Fibroblast of gingiva (primary cell): ENCODE results near the gene TMEM92.
"Not testable (repeated sequence)": the region's sequence is repeated elsewhere in the genome, so short reads cannot be mapped to it uniquely, and the experiment has no call there.

ENCODE experiments used
- DNase-seq: peaks from one replicate; pipeline ENCODE4 v3.0.0-alpha.2; 2011; ENCODE audit warnings: low read depth

Gene TMEM92

DNA sequence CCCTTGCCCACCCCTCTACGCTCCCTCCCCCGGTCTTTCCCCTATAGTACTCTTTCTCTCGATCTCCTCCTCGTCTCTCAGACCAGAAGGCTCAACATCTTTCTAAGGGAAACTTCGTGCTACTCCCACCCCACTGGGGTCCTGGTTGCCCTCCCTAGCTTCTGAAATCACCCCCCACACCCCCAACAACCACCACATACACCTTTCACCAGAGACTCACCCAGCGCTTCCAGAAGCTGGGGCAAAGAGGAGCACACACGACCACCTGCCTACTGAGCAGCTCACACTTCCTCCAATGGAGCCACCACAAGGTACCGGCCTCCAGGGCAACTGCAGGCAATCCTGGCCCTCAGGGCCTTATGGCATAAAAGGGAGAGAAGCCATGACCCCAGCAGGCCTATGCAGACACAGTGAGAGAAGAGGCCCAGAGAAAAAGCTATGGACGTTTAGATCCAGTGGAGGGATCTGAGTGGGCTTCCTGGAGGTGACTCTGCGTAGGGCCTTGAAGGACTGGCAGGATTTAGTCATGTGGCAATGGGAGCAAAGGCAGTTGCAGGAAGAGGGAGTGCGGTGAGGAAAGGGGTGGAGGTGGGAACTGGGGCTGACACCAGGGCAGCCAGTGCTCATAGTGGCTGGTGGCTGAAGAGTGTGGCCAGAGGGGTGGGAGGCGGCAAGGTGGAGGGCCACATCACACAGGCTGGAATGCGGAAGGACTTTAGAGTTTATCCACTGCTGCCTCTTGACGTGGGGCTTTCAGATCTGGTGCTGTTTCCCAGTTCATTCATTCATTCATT, 12.1 kb upstream of the TMEM92 start:
- DNase-seq = no peak

- no peak for DNase-seq
These were observed 10.7 kb upstream of the TMEM92 start for GRCh38 chr17:50263331-50264262.

DNA sequence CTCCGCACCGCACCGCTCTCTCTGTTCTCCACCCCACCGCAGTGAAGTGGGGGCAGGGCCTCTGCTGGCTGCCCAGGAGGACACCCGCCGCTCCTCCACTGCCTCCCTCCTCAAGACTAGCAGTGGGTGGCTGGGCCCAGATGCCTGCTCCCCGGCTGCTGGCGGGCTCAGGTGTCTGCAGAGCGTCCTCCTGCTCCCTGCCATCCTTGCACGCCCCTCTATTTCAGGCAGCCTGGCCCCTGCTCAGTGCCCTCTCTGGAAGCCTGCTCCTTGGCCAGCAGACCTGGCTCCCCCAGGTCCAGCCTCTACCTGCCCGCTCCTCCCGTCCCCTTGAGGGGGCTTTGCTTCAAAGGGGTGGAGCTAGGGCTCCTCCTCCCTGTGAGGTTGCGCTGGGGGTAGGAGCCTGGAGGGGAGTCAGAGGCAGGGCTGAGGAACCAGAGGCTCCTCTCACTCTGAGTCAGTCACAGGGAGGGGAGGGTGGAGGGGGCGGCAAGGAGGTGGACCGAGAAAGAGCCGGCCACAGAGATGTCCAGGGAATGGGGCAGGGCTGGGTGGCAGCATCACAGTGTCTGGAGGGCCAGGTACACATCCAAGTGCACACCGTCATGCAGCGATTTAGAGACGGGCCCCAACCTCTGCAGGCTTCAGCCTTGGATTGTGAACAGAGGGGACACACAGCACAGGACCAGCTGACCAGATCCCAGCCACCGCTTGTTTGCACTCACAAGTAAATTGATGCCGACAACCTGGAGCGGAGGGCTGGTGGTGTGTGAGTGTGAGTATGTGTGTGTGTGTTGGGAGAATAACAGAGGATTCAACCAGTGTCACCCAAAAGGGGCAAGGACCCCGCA, 9.8 kb upstream of the TMEM92 start:
- no peak for DNase-seq

- DNase-seq = no peak
These were observed 9.1 kb upstream of the TMEM92 start for GRCh38 chr17:50265212-50265611.

DNA sequence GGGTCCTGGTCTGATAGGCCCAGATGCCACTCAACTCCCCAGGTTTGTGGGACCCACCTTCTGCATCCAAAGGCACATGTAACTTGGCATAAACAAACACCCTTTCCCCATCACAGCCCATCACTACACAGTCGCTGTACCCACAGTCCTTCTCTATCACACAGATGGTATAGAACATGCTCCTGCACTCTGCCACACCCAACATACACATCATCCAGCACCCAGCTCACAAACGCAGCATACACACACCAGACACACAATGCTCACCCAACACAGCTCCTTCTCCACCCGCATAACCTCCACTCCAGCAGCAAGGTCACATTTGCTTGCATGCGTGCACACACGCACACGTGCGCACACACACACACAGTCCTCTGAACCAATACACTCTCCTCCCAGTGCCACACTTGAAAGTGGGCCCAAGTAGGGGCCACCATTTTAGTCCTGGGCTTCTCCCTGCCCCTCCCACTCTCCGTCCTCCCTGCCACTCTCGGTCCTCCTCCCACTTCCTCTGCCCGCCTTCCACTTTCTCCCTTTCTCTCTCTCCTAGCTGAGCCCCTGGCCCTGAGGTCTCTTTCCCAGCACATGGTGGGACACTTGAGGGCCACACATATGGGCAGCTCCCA, 8.5 kb upstream of the TMEM92 start:
- peak; percentile 19 for DNase-seq

DNA sequence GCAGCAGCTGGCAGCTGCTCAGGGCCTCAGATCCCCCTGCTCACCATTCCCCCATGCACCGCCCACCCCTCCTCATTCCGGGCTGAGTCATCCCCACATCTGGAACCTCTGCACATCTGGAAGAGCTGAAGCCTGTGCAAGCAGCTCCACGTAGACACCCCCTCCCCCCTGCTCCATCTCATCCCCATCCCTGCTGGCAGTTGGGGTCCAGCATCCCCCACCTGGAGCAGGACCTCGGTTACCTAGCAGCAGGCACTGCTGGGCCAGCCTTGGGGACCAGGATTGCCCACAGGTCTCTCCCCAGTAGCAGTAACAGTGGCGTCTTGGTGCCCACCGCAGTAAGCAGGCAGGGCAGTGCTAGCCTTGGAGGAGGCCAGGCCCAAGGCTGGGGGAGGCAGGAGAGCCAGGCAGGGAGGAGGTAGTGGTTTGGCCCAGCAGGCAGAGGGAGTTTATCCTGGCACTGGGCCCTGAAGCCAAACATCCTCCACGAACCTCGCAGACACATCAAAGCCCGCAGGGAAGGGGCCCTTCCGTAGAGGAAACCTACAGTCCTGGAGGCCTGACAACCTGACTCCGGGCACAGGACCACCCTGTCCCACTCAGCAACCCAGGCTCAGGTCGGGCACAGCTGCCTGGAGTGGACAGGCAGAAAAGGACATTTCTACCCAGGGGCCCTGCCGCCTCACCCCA, 7.7 kb upstream of the TMEM92 start:
- peak; percentile 80 for DNase-seq

- peak; percentile 60 for DNase-seq
These were observed 7.0 kb upstream of the TMEM92 start for GRCh38 chr17:50267074-50267841.

GRCh38 chr17:50268026-50268425, 6.2 kb upstream of the TMEM92 start:
- DNase-seq = no peak

DNA sequence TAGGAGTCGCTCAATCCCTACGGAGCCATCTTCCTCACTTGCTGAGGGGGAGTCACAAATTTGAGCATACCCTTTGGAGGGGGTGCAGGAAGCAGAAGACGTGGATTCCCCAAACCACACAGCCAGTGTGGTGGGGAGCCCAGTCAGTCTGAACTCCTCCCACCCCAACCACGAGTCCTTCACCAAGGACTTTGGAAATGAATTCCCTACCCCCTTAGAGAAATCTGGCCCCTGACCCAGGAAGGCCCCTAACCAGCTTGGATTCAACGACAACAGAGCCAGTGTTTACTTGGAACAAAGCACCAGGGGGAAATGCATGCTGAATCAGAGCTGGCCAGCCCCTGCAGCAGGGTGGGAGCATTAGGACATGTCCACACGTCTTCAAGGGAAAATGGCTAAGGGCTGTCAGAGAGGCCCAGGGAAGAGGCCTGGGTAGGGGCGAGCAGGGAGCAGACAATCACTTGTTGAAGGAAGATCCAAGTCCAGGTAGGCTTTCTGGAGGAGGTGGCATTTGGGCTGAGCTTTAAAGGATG, 5.5 kb upstream of the TMEM92 start:
- no peak for DNase-seq

- DNase-seq = peak; percentile 71
These were observed 4.5 kb upstream of the TMEM92 start for GRCh38 chr17:50269477-50270434.

DNA sequence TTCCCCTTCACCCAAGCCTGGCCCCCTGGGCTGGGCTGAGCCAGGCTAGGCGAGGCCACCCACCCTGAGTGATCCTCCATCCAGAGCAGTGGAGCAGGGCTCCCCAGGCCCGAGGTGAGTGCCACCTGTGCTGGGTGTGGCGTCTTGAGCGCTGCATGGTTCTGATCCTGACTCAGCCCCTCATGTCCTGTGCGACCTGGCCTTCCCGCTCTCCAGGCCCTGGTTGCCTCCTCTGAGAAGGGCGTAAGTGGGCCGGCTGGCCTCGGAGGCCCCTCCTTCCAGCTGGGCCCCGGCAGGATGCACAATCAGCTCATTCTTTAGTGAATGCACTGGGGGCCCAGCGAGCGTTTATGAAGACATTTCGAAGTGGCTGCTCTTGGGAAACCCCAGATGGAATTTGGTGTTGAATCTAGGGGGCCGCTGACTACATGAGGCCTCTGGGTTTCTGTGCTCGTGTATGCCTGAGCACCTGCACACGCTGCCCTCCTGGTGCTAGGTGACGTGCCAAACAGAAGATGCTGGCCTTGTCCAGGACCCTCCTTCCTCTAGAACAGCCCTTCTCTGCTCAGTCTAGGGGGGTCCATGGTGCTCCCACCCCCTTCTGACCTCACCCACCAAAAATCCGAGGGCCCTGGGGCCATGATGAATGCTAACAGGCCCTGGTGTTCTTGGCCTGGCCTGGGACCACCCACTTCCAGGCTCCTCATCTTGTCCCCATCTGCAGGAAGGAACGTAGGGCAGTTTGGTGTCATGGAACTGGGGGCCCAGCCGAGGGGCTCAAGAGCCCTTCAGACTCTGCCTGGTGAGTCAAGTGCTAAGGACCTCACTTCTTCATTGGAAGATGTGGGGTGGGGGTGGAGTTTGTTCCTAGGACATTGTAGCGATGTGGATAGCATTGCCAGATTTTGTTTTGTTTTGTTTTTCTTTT, 3.6 kb upstream of the TMEM92 start:
- DNase-seq = peak; percentile 76

DNA sequence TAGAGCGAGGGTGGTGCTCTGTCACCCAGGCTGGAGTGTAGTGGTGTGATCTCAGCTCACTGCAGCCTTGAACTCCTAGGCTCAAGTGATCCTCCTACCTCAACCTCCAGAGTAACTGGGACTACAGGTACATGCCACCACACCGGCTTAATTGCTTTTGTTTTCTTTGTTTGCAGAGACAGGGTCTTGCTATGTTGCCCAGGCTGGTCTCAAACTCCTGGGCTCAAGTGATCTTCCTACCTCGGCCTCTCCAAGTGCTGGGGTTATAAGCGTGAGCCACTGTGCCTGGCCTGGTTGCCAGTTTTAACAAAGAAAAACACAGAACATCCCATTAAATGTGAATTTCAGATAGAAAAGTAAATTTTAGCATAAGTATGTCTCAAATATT, 2.9 kb upstream of the TMEM92 start:
- DNase-seq = not testable (repeated sequence)

GRCh38 chr17:50272246-50272645, 2.0 kb upstream of the TMEM92 start:
- DNase-seq = no peak

- peak; percentile 52 for DNase-seq
These were observed 1.3 kb upstream of the TMEM92 start for GRCh38 chr17:50272711-50273653.

DNA sequence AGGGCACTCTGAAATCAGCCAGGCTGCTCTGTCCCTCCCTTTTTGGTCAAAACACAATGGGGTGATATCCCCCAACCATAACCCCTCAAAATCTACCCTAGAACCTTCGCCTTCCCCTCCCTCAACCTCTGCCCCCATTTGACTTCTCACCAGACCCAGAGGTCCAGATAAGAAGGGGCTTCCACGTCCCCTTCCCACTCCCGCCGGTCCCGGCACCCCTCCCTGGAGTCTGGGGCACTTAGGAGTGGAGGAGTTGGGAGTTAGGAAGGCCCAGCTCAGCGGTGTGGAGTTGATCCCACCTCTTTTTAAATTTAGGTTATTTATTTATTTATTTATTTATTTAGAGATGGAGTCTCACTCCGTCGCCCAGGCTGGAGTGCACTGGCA, 619 bp upstream of the TMEM92 start:
- DNase-seq = no peak

GRCh38 chr17:50274897-50275221, 593 bp downstream of the TMEM92 start:
- no peak for DNase-seq

- DNase-seq = no peak
These were observed 1.0 kb downstream of the TMEM92 start for GRCh38 chr17:50275279-50275678.
